ENCODE measurements around the gene ATAT1.

The ATAT1 gene

DNA sequence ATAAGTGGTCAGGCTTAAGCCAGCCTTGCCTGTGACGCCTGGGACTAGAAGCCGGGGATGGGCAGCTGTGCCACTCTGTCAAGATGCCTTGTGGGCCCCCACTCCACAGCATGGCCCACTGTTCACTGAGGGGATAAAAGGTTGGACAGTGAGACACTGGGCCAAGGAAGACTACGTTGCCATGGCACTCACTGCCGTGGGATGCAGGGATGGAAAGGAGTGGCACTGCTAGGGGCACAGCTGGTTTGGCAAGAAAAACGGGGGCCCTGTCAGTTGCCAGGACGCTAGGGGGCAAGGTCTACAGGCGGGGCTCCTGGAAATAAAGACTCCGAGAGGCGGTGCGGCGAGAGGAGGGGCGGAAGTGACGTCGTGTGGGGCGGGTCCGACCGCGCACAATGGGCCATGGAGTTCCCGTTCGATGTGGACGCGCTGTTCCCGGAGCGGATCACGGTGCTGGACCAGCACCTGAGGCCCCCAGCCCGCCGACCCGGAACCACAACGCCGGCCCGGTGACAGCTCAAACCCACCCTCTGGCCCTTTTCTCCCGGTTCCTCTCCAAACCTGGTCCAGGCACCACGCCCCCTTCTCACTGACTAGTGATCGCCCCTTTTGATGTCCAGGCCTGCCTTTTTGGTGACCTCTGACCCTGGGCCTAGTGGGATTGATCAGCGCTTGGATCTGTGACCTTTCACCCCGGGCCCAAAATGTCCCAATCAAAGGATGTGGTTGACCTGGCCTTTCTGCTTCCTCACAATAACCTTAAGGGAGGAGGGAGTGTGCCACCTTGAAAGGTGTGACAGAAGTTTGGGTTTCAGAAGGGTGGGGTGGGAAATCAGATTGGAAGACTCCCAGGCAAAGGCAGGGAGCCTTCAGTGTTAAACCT lies at the start of gene ATAT1:
TSS of gene ATAT1 (plus strand) at position 391 of the 883 bp plus-strand sequence.
- peak; percentile 85 to 88 for DNase-seq

DNA sequence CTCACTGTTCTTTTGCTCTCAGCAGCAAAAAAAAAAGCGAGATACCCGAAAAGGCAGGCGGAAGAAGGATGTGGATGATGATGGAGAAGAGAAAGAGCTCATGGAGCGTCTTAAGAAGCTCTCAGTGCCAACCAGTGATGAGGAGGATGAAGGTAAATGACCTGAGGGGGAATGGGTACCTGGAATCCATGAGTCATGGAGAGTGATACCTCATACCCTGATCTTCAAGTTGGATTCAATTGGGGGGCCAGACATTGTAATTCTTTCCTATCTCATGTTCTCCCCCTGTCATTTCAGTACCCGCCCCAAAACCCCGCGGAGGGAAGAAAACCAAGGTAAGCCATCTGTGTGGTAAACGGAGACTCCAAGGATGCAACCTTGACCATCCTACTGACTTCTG lies 48.6 kb upstream of the ATAT1 start:
- no peak for DNase-seq

DNA sequence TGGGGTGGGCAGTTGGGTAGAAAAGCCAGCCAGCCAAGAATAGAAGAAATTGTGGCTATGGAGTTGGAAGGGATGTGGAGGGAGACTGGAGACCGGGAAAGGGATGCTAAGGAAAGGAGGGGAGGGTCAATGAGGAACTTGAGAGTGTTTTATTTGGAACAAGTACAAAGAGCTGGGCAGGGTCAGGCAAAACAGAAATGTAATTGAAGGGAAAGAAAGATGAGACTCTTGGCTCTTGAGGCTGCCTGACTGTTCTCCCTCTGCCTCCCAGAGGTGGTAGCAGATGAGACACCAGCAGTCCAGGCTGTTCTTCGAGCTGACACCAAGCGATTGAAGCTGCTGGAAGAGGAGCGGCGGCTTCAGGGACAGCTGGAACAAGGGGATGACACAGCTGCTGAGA lies 42.8 kb upstream of the ATAT1 start:
- no peak for DNase-seq

DNA sequence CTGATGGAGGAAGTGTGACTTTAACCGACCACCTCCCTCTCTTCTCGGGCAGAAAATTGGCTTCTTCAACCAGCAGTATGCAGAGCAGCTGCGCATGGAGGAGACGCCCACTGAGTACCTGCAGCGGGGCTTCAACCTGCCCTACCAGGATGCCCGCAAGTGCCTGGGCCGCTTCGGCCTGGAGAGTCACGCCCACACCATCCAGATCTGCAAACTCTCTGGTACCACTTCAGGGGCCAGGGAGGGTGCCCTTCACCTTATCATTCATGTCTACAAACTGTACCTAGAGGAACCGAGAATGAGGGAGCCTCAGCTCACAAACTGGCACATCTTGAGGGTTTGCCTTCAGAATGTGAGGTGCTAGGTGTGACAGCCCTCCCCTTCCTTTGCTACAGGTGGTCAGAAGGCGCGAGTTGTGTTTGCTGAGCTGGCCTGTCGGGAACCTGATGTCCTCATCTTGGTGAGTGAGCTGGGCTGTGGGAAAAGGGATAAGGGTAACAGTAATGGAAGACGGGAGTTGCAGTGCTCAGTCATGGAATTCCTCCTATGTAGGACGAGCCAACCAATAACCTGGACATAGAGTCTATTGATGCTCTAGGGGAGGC lies 36.8 kb upstream of the ATAT1 start:
- no peak for DNase-seq

DNA sequence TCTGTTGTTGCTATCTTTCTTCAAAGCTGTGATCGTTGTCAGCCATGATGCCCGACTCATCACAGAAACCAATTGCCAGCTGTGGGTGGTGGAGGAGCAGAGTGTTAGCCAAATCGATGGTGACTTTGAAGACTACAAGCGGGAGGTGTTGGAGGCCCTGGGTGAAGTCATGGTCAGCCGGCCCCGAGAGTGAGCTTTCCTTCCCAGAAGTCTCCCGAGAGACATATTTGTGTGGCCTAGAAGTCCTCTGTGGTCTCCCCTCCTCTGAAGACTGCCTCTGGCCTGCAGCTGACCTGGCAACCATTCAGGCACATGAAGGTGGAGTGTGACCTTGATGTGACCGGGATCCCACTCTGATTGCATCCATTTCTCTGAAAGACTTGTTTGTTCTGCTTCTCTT lies 36.2 kb upstream of the ATAT1 start:
- no peak for DNase-seq

DNA sequence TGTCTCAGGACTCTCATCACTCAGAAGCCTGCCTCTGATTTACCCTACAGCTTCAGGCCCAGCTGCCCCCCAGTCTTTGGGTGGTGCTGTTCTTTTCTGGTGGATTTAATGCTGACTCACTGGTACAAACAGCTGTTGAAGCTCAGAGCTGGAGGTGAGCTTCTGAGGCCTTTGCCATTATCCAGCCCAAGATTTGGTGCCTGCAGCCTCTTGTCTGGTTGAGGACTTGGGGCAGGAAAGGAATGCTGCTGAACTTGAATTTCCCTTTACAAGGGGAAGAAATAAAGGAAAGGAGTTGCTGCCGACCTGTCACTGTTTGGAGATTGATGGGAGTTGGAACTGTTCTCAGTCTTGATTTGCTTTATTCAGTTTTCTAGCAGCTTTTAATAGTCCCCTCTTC lies 35.7 kb upstream of the ATAT1 start:
- DNase-seq: no peak

DNA sequence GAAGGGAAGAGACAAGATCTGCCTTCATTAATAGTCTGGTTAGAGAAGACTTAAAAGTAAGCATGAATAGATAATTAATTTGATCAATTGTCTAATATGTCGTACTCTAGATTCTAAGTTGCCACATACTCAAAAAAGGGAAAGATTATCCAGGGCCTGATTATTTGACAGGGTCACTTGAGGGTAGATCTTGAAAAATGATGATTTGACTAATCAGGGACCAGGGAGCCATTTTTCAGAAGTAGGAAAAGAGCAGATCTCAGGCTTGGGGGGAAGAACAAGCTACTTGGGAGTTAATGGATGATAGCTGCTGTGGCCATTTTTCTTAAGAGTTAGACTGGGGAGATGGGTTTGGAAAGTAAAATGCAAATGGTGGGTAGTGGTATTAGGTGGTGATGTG lies 34.4 kb upstream of the ATAT1 start:
- DNase-seq: no peak

DNA sequence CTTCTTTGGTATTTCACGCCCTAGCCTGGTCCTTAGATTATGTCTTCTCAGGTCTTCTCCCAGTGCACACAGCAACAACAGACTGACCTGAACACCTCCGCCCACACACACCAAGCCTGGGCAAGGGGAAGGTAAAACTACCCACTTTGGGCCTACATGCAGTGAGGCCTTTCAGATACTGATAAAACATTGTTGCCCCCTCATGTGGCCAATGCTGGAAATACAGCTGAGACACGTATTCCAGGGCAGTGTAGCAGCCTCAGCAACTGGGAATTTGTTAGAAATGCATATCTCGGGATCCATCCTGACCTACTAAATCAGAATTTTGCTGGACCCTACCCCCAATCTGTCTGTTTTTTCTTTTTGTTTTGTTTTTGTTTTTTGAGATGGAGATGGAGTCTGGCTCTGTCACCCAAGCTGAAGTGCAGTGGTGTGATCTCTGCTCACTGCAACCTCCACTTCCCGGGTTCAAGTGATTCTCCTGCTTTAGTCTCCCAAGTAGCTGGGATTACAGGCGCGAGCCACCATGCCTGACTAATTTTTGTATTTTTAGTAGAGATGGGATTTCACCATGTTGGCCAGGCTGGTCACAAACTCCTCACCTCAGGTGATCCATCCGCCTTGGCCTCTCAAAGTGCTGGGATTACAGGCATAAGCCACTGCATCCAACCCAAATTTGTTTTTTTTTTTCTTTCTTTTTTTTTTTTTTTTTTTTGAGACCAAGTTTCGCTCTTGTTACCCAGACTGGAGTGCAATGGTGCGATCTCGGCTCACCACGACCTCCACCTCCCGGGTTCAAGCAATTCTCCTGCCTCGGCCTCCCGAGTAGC lies 29.1 kb upstream of the ATAT1 start:
- DNase-seq: peak; percentile 66 to 86

DNA sequence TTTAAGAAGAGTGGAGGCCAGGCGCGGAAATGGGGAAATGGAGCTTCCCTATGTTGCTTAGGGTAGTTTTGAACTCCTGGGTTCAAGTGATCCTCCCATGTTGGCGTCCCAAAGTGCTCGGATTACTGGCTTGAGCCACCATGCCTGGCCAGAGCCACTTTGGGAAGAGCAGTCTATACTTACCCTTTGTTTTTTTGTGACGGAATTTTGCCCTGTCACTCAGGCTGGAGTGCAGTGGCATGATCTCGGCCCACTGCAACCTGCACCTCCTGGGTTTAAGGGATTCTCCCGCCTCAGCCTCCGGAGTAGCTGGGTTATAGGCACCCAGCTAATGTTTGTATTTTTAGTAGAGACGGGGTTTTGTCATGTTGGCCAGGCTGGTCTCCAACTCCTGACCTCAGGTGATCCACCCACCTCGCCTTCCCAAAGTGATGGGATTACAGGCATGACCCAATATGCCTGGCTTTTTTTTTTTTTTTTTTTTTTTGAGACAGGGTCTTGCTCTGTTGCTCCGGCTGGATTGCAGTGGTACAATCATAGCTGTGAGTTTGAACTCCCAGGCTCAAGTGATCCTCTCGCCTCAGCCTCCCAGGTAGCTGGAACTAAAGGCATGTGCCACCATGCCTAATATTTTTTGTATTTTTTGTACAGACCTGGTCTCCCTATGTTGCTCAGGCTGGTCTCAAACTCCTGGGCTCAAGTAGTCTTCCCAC lies 27.6 kb upstream of the ATAT1 start:
- no peak for DNase-seq

DNA sequence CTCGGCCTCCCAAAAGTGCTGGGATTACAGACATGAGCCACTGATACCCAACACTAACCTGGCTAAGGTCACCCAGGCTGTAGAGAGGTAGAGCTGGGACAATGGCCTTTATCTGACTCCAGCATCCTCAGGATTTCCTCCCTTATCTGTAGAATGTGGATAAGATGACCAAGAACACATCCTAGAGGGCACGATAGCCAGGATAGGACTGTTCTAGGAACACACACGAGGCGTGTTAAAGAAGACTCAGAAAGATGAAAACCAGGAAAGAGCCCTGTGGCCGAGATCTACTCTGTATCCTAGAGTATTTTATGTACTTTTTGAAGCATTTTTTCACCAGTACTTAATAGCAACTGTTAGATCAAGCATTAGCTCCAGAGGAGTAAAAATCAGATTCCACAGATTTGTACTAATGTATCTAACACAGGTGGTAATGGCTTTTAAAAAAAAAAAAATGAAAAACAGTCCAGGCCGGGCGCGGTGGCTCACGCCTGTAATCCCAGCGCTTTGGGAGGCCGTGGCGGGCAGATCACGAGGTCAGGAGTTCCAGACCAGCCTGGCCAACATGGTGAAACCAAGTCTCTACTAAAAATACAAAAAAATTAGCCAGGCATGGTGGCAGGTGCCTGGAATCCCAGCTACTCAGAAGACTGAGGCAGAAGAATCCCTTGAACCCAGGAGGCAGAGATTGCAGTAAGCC lies 26.9 kb upstream of the ATAT1 start:
- DNase-seq: no peak

DNA sequence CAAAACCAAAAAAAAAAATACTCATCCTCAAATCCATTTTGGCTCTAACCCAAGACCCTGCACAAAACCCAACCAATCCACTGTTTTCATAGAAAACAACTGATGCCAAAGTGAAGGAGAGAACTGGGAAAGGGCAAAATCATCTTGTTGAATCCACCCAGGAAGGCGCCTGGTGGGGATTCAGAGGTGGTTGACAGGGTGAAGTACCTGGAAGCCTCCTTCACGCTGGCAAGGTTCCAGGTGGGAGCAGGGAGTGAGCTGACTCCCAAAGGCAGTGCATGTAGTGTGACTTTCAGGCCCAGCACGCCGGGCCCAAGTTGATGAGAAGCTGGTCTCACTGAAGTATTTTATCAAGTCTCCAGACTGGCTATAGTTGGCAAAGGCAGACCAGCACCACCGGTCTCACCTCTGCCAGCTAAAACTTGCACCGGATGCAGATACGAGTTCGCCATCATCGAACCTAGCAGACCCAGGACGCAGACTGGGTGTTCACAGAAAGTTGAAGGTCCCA lies 26.2 kb upstream of the ATAT1 start:
- DNase-seq: no peak

DNA sequence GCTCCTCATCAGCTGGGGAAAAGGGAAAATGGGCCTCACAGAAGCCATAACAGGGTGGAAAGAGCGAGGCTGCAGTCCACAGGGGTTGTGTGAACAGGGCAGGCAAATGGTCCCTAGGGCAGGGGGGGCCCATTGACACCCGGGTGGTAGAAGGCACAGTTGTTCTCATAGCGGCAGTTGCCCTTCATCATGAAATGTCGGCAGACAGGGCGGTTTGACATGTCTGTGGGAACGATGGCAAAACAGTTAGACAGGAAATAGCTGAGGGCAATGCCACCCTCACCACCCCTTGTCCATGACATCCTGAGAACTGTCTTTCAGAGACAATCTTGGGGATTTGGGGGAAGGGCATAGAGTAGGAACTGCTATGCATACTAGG lies 25.2 kb upstream of the ATAT1 start:
- no peak for DNase-seq

DNA sequence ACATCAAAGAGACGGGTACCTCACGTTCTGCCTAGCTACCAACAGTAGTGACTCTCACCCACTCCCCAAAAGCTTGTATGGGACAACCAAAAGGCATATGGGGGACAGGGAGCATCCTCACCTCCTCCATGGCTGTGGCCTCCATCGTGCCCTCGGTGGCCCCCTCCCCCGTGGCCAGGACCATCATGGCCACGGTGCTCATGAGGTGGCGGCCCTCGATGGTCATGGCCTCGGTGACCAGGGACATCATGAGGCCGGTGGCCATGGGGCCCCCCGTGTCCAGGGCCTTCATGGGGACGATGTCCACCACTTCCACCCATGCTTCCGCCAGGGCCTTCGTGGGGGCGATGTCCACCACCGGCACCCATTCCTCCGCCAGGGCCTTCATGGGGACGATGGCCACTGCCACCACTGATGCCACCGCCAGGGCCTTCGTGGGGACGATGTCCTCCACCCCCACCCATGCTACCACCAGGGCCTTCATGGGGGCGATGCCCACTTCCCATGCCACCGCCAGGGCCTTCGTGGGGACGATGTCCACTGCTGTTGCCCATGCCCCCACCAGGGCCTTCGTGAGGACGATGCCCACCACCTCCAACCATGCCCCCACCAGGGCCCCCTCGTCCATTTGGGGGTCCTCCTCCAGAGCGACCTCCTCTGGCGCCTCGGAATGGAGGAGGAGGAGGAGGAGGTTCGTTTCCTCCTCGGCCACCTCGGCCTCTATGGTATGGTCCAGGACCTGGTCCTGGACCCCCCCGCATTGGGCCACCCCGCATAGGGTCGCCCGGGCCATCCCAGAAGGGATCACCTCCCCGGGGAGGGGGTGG lies 24.6 kb upstream of the ATAT1 start:
- no peak for DNase-seq

DNA sequence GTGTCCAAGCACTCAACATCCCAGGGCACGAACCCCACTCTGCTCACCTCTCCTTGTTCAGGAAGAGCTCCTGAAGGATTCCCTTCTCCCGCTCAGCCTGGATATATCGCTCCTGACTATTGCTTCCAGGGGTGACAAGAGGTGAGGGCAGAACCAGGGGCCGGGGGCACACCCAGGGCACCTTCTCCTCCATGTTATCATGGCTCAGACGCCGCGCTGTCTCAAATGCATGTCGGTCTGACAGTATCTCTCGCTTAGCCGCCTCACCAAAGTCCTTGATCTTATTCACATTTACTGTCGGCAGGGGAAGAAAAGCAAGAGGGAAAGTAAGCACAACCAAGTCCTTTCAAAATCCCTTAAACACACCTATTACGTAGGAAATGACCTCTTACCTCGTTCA lies 22.7 kb upstream of the ATAT1 start:
- DNase-seq: no peak

DNA sequence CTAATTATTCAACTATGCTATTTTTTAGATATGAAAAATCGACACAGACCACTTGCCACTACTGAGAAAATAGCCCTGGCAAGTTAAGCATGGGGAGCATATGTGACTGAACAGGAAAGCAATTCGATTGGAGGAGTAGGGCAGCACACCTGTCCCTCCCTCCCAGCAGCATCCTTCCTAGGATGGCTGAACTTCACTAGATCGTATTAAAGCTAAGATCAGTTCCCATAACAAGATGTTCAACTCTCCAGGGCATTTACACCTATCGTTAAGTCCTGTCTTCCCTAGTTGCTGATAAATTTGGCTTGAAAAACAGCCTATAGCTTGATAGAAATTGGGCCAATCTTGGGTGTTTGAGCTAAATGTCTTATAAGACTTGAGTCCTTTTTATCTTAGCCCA lies 16.6 kb upstream of the ATAT1 start:
- no peak for DNase-seq

DNA sequence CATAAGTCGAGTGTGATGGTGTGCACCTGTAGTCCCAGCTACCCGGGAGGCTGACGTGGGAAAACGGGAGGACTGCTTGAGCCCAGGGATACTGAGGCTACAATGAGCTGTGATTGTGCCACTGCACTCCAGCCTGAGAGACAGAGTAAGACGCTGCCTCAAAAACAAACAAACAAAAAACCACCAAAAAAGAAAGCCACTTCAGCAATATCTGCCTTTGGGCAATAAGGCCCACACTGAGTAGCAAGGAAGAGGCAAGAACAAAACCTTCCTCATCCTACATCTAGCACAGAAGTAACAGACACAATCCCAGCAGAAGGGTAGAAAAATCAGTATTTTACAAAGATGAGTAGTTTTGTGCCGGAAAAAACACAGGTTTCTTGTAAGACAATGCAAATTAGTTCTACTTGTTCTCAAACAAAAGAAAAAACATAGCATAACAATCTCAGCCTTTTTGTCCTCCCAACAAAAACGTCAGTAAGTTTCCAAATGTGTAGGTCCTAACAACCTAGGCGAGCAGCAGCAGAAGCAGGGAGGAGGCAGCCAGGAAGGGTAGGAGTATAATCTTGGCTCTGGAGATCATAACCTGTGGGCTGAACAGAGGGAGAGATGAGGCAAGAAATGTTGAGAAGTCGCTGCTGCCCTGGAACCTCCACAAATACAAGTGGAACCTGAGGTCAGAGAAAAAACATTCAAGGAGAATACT lies 15.4 kb upstream of the ATAT1 start:
- no peak for DNase-seq

DNA sequence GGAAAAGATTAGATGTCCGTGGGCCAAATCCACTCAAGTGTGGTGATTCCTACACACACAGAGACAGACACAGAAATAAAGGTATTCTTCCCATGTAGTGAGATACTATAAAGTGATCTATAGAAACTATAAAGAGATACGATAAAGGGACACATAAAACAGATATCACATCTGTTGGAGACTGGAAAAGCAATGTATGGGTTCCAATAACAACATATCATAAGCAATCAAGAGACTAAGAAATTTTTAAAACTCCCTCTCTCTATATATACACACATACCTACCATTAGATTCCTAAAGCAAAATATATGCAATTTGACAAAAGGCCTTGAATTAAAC lies 14.8 kb upstream of the ATAT1 start:
- no peak for DNase-seq

DNA sequence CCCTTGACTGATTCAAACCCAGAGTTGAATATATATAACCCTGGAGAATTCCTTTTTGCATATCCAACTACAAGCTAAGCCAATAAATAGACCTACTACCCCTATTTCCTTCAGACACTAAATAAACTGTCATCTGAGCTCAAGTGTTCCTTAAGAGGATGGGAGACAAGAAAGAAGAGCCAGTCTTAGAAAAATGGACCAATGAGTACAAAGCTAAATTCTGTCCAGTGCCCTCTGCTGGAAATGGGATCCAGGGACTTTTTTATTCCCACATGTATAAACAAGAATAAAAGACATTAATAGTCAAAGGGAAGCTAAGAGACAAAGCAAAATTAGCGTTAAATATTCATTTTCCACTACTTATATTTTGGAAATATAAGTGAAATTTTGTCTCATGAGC lies 14.5 kb upstream of the ATAT1 start:
- no peak for DNase-seq

DNA sequence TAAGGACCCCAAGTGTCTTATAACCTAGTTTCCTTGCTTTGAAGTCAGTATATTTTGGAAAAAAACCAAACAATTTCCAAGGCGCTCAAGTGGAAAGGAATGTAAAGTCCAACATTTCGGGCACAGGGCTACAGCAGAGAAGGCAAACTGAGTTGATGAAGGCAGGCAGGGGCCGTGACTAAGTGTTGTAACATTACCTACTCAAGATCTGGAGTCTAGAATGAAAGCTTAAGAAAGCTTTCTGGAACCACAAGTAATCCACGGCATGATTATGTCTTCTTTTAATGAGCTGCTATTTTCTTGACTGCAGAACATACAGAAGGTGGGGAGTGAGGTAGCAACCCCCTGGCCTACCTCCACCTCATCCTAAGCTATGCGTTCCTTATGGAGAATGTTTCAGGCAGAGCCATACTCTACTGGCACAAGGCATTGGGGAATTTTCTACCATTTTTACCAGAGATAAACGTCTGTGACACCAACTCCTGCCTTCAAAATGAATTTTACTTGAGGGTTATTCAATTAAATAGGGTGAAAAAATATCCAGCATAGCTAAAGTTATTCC lies 13.9 kb upstream of the ATAT1 start:
- no peak for DNase-seq

DNA sequence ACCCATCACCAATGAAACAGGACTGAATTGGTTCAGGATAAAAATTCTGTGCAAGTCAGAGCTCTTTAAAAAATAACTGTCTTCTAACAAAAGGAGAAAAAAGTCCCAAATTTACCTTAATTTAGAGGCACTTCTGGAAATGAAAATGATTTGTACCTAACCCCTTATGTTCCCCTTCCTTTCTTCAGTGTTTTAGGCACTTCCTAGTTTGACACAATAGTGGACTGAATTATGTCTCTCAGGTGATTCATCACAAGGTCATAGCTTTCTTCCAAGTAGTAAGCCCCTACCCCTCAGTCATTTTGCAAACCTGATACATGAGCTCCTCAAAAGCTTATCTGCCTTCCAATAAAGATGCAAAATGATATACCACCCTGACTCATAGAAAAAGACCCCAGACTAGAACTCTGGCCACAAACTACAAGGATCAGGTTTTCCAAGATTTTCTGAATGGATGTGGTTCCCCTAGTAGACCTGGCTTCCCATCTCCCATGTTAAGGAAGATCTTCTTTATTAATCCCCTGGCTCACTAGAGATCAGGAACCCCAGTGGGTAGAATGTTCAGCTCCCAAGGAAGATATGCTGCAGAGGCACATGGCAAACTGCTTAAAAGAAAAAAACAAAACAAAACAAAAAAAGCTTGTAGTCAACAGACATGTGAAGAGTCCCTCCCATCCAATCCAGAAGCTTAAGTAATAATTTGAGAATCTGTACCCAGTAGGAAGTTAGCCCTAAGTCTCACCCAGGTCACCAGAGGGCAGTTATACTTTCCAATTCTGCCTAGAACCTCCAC lies 13.2 kb upstream of the ATAT1 start:
- DNase-seq: no peak
